Calu3 (cell line): ENCODE results near the gene FAM219A. TPM values are rescaled to one million over a fixed set of nuclear protein-coding genes. Genes with fewer than 3 reads are reported as not detected.

Experiments
- BruUV-seq: library from RNA; stranded (reverse); fragments of 400-500 nt; replicated peaks from 2 replicates; lab custom pipeline; 2021; lab: Mats Ljungman, UMichigan
- CTCF ChIA-PET: fragments of 300-600 bp; sonication (Branson Sonifier 250); formaldehyde crosslinking; loops from one replicate; lab custom pipeline; 2022; ENCODE audit warnings: antibody characterized with exemption; lab: Charles Lee
- DNase-seq: peaks from one replicate; pipeline ENCODE4 v3.0.0; 2022
- H3K27ac Mint-ChIP-seq: one replicate; pipeline ENCODE4 v1.8.0; 2022; ENCODE audit warnings: mixed read lengths; ENCODE audit not compliant: unreplicated experiment
- H3K27me3 Mint-ChIP-seq: one replicate; pipeline ENCODE4 v1.8.0; 2022; ENCODE audit warnings: mixed read lengths; ENCODE audit not compliant: unreplicated experiment
- H3K36me3 Mint-ChIP-seq: one replicate; pipeline ENCODE4 v1.8.0; 2022; ENCODE audit warnings: mild to moderate bottlenecking, moderate library complexity, mixed read lengths; ENCODE audit not compliant: insufficient read depth, unreplicated experiment
- H3K4me1 Mint-ChIP-seq: one replicate; pipeline ENCODE4 v1.8.0; 2022; ENCODE audit warnings: mild to moderate bottlenecking, low read depth, mixed read lengths; ENCODE audit not compliant: unreplicated experiment
- H3K4me3 Mint-ChIP-seq: one replicate; pipeline ENCODE4 v1.8.0; 2022; ENCODE audit warnings: mild to moderate bottlenecking, low read depth, moderate library complexity, mixed read lengths; ENCODE audit not compliant: unreplicated experiment
- H3K9me3 Mint-ChIP-seq: one replicate; pipeline ENCODE4 v1.8.0; 2022; ENCODE audit warnings: low read depth, mixed read lengths; ENCODE audit not compliant: unreplicated experiment
- intact Hi-C: fragments of 100-400 bp; cut with micrococcal nuclease; formaldehyde crosslinking; loops from one replicate; pipeline ENCODE4 v1.10.0; 2022; ENCODE audit not compliant: unreplicated experiment
- total RNA-seq: library from RNA; stranded (reverse); gene quantifications from 2 replicates; pipeline ENCODE4 v1.2.3, GENCODE V29; 2022
- TF ChIP-seq, protein P1 (sequence below): fragments of 200-600 bp; IDR thresholded peaks from one replicate; pipeline ENCODE4 v1.8.0; 2022; ENCODE audit warnings: antibody characterized with exemption; ENCODE audit not compliant: unreplicated experiment

The FAM219A gene
- total RNA-seq, 1 experiment from 2014 or later = 13.1 TPM

DNA sequence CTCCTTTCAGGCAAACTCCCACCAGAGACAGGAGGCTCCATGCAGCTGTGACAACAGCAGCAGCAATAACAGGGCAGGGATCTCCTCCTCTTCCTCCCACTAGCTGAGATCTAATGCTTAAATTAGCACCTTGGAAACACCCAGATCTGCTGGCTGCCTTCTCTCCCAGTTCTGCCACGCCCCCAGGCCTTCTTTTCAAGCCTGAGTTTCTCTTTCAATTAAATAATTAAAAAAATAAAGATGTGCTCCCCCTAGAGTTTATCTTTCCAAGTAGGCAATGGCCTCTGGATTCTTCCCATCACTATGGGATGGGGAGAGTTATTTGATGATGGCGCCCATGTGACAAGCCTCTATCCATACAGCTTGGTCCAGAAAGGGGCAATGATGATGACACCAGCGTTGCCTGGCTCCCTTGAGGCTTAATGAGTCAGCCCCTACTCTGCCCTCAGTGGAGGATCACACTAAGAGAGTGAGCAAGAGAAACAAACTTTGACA is 3.8 kb downstream of the FAM219A start:
- Mint-ChIP-seq H3K4me1 (peaks cover 33% of the 10 kb centered on the region), H3K4me3 (no peak overlapping the region), H3K36me3 (peaks cover 27% of the 10 kb centered on the region), H3K27ac (no peak overlapping the region), H3K9me3 (no peaks in the 10 kb centered on the region), H3K27me3 (peaks cover 12% of the 10 kb centered on the region)
- intact Hi-C loops = no loop called here
- CTCF ChIA-PET = no interaction called here
- TF ChIP-seq, protein P1, sequence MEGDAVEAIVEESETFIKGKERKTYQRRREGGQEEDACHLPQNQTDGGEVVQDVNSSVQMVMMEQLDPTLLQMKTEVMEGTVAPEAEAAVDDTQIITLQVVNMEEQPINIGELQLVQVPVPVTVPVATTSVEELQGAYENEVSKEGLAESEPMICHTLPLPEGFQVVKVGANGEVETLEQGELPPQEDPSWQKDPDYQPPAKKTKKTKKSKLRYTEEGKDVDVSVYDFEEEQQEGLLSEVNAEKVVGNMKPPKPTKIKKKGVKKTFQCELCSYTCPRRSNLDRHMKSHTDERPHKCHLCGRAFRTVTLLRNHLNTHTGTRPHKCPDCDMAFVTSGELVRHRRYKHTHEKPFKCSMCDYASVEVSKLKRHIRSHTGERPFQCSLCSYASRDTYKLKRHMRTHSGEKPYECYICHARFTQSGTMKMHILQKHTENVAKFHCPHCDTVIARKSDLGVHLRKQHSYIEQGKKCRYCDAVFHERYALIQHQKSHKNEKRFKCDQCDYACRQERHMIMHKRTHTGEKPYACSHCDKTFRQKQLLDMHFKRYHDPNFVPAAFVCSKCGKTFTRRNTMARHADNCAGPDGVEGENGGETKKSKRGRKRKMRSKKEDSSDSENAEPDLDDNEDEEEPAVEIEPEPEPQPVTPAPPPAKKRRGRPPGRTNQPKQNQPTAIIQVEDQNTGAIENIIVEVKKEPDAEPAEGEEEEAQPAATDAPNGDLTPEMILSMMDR = no peak
- no peak for DNase-seq
- BruUV-seq = no TSS peak

DNA sequence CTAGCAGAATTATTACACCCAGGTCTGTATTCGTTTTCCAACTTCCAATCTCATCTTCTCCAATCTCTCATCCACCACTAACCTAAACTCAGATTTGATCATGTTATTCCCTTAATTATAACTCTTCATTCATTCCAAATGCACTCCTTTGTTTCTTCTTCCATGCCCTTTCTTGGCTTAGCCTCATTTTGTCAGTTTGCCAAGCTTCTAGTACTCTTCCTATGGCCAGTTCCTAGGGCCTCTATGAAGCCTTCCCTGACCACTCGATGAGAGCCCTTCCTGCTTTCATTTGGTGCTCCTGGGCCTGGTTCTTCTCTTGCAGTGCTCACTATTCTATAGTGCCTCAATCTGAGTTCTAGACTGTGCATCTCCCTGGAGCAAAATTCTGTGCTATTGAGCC is 5.8 kb downstream of the FAM219A start:
- H3K36me3 Mint-ChIP-seq = peaks cover 7% of the 10 kb centered on the region
- no peak overlapping the region for H3K4me3 Mint-ChIP-seq
- no peak for DNase-seq
- peaks cover 31% of the 10 kb centered on the region for H3K4me1 Mint-ChIP-seq
- no TSS peak for BruUV-seq
- TF ChIP-seq, protein P1 = no peak
- no peaks in the 10 kb centered on the region for H3K27me3 Mint-ChIP-seq
- CTCF ChIA-PET = no interaction called here
- no peak overlapping the region for H3K27ac Mint-ChIP-seq
- intact Hi-C loops = no loop called here
- H3K9me3 Mint-ChIP-seq = no peaks in the 10 kb centered on the region

DNA sequence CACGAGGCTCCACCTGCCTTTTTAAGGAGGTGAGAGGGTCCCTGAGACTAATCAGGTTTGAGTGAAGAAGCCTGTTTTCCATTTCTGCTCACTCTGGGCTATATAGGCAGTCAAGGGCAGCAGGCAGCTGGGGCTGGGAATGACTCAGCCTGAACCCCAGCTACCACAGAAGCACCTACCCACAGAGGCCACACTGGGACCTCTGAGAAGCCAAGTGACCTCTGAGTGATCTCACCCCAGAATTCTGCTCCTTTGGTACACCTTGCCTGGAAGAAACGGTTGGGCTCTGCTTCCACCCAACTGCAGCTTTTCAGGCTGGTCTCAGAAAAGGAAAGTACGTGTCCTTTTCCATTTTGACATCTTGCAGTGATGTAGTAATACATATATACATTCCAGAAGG is 6.8 kb downstream of the FAM219A start:
- Mint-ChIP-seq H3K36me3 (no peaks in the 10 kb centered on the region), H3K27ac (no peak overlapping the region), H3K27me3 (no peaks in the 10 kb centered on the region), H3K4me1 (peaks cover 20% of the 10 kb centered on the region), H3K9me3 (no peaks in the 10 kb centered on the region), H3K4me3 (no peak overlapping the region)
- CTCF ChIA-PET = no interaction called here
- DNase-seq = no peak
- BruUV-seq = no TSS peak
- TF ChIP-seq, protein P1 = no peak
- intact Hi-C loops = no loop called here

DNA sequence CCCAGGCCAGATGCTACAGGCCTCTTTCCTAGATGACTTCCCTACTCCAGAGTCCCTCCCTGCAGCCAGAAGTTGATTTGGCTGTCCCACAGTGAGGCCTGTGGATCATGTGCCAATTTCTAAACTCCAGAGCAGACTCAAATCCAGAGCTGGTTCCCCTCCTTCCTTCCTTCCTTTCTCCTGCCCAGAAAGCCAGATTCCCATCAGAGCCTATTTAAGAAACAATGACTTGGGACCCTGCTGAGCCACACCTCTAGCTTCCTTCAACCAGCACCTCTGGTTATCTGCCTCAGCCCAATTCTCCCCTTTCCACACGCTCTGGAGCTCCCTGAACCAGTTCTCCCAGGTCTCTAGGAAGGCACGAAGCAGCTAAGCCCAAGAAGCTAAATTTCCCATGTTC is 7.2 kb downstream of the FAM219A start:
- TF ChIP-seq, protein P1 = no peak
- H3K9me3 Mint-ChIP-seq = no peaks in the 10 kb centered on the region
- no peak for DNase-seq
- CTCF ChIA-PET = no interaction called here
- no peaks in the 10 kb centered on the region for H3K36me3 Mint-ChIP-seq
- peaks cover 20% of the 10 kb centered on the region for H3K4me1 Mint-ChIP-seq
- no peak overlapping the region for H3K4me3 Mint-ChIP-seq
- no peaks in the 10 kb centered on the region for H3K27me3 Mint-ChIP-seq
- H3K27ac Mint-ChIP-seq = no peak overlapping the region
- intact Hi-C loops = no loop called here
- no TSS peak for BruUV-seq
